ENCODE data around the gene DPF1.

Gene DPF1

GRCh38 chr19:38213469-38213868 is 10.6 kb downstream of the DPF1 start:
- peaks cover 32% of the 10 kb centered on the region for H3K27me3 Mint-ChIP-seq
- H3K9me3 Mint-ChIP-seq, result no peaks in the 10 kb centered on the region
- peaks cover 22% of the 10 kb centered on the region for H3K4me1 Mint-ChIP-seq
- H3K4me3 Mint-ChIP-seq, result no peak overlapping the region
- no peak overlapping the region for H3K27ac Mint-ChIP-seq
- no peaks in the 10 kb centered on the region for H3K36me3 Mint-ChIP-seq

GRCh38 chr19:38211766-38212165 is 12.3 kb downstream of the DPF1 start:
- no peak overlapping the region for H3K4me3 Mint-ChIP-seq
- H3K36me3 Mint-ChIP-seq, result peaks cover 2% of the 10 kb centered on the region
- H3K4me1 Mint-ChIP-seq, result peaks cover 22% of the 10 kb centered on the region
- no peak overlapping the region for H3K27ac Mint-ChIP-seq
- no peaks in the 10 kb centered on the region for H3K9me3 Mint-ChIP-seq
- peaks cover 27% of the 10 kb centered on the region for H3K27me3 Mint-ChIP-seq

GRCh38 chr19:38211151-38211591 is 12.9 kb downstream of the DPF1 start:
- peaks cover 27% of the 10 kb centered on the region for H3K27me3 Mint-ChIP-seq
- no peaks in the 10 kb centered on the region for H3K9me3 Mint-ChIP-seq
- H3K4me1 Mint-ChIP-seq, result peaks cover 22% of the 10 kb centered on the region
- H3K36me3 Mint-ChIP-seq, result peaks cover 4% of the 10 kb centered on the region
- no peak overlapping the region for H3K27ac Mint-ChIP-seq
- no peak overlapping the region for H3K4me3 Mint-ChIP-seq

GRCh38 chr19:38210458-38210987 is 13.5 kb downstream of the DPF1 start:
- H3K9me3 Mint-ChIP-seq, result no peaks in the 10 kb centered on the region
- H3K36me3 Mint-ChIP-seq, result peaks cover 4% of the 10 kb centered on the region
- H3K4me3 Mint-ChIP-seq, result no peak overlapping the region
- H3K27ac Mint-ChIP-seq, result no peak overlapping the region
- peaks cover 24% of the 10 kb centered on the region for H3K27me3 Mint-ChIP-seq
- peaks cover 22% of the 10 kb centered on the region for H3K4me1 Mint-ChIP-seq

- Mint-ChIP-seq H3K4me3 (no peak overlapping the region), H3K9me3 (no peaks in the 10 kb centered on the region), H3K27me3 (peaks cover 24% of the 10 kb centered on the region), H3K36me3 (peaks cover 5% of the 10 kb centered on the region), H3K4me1 (peaks cover 22% of the 10 kb centered on the region), H3K27ac (no peak overlapping the region)
Measured at GRCh38 chr19:38209671-38210457, 14.2 kb downstream of the DPF1 start.

- peaks cover 17% of the 10 kb centered on the region for H3K4me1 Mint-ChIP-seq
- H3K9me3 Mint-ChIP-seq, result no peaks in the 10 kb centered on the region
Measured at GRCh38 chr19:38209152-38209551, 14.9 kb downstream of the DPF1 start.

GRCh38 chr19:38208571-38208970 is 15.5 kb downstream of the DPF1 start:
- H3K4me1 Mint-ChIP-seq, result peaks cover 12% of the 10 kb centered on the region
- H3K27ac Mint-ChIP-seq, result no peak overlapping the region
- H3K27me3 Mint-ChIP-seq, result peaks cover 15% of the 10 kb centered on the region
- H3K36me3 Mint-ChIP-seq, result peaks cover 8% of the 10 kb centered on the region
- H3K9me3 Mint-ChIP-seq, result no peaks in the 10 kb centered on the region
- no peak overlapping the region for H3K4me3 Mint-ChIP-seq

More at GRCh38 chr19:38209152-38209551, 14.9 kb downstream of the DPF1 start:
- Mint-ChIP-seq H3K27me3 (peaks cover 20% of the 10 kb centered on the region), H3K36me3 (peaks cover 8% of the 10 kb centered on the region), H3K27ac (no peak overlapping the region), H3K4me3 (no peak overlapping the region)

- no peaks in the 10 kb centered on the region for H3K9me3 Mint-ChIP-seq
- peaks cover 12% of the 10 kb centered on the region for H3K36me3 Mint-ChIP-seq
- peaks cover 12% of the 10 kb centered on the region for H3K27me3 Mint-ChIP-seq
- H3K27ac Mint-ChIP-seq, result no peak overlapping the region
- H3K4me1 Mint-ChIP-seq, result peaks cover 12% of the 10 kb centered on the region
- H3K4me3 Mint-ChIP-seq, result no peak overlapping the region
Measured at GRCh38 chr19:38207543-38207942, 16.5 kb downstream of the DPF1 start.

GRCh38 chr19:38206928-38207327 is 17.1 kb downstream of the DPF1 start:
- peaks cover 12% of the 10 kb centered on the region for H3K4me1 Mint-ChIP-seq
- H3K4me3 Mint-ChIP-seq, result no peak overlapping the region
- peaks cover 12% of the 10 kb centered on the region for H3K27me3 Mint-ChIP-seq
- H3K27ac Mint-ChIP-seq, result no peak overlapping the region
- no peaks in the 10 kb centered on the region for H3K9me3 Mint-ChIP-seq
- H3K36me3 Mint-ChIP-seq, result peaks cover 12% of the 10 kb centered on the region

GRCh38 chr19:38206006-38206745 is 17.8 kb downstream of the DPF1 start:
- no peaks in the 10 kb centered on the region for H3K9me3 Mint-ChIP-seq
- no peak overlapping the region for H3K27ac Mint-ChIP-seq
- peaks cover 12% of the 10 kb centered on the region for H3K4me1 Mint-ChIP-seq
- H3K27me3 Mint-ChIP-seq, result peaks cover 12% of the 10 kb centered on the region
- H3K36me3 Mint-ChIP-seq, result peaks cover 17% of the 10 kb centered on the region
- H3K4me3 Mint-ChIP-seq, result no peak overlapping the region

GRCh38 chr19:38204728-38205127 is 19.3 kb downstream of the DPF1 start:
- Mint-ChIP-seq H3K27me3 (peaks cover 2% of the 10 kb centered on the region), H3K36me3 (peaks cover 17% of the 10 kb centered on the region), H3K4me3 (no peak overlapping the region), H3K9me3 (no peaks in the 10 kb centered on the region), H3K4me1 (peaks cover 1% of the 10 kb centered on the region), H3K27ac (no peak overlapping the region)

- Mint-ChIP-seq H3K27ac (no peak overlapping the region), H3K4me1 (no peaks in the 10 kb centered on the region), H3K27me3 (peaks cover 1% of the 10 kb centered on the region), H3K9me3 (no peaks in the 10 kb centered on the region), H3K4me3 (no peak overlapping the region), H3K36me3 (peaks cover 17% of the 10 kb centered on the region)
Measured at GRCh38 chr19:38204096-38204495, 19.9 kb downstream of the DPF1 start.

GRCh38 chr19:38203197-38203596 is 20.8 kb downstream of the DPF1 start:
- Mint-ChIP-seq H3K27ac (no peak overlapping the region), H3K9me3 (no peaks in the 10 kb centered on the region), H3K4me3 (no peak overlapping the region), H3K4me1 (no peaks in the 10 kb centered on the region), H3K27me3 (no peaks in the 10 kb centered on the region), H3K36me3 (peaks cover 17% of the 10 kb centered on the region)

GRCh38 chr19:38202504-38202903 is 21.5 kb downstream of the DPF1 start:
- no peaks in the 10 kb centered on the region for H3K4me1 Mint-ChIP-seq
- peaks cover 18% of the 10 kb centered on the region for H3K36me3 Mint-ChIP-seq
- no peaks in the 10 kb centered on the region for H3K9me3 Mint-ChIP-seq
- H3K27me3 Mint-ChIP-seq, result no peaks in the 10 kb centered on the region
- H3K27ac Mint-ChIP-seq, result no peak overlapping the region
- no peak overlapping the region for H3K4me3 Mint-ChIP-seq

GRCh38 chr19:38201731-38202130 is 22.3 kb downstream of the DPF1 start:
- no peaks in the 10 kb centered on the region for H3K27me3 Mint-ChIP-seq
- H3K27ac Mint-ChIP-seq, result no peak overlapping the region
- peaks cover 16% of the 10 kb centered on the region for H3K36me3 Mint-ChIP-seq

GRCh38 chr19:38199340-38199739 is 24.7 kb downstream of the DPF1 start:
- no peaks in the 10 kb centered on the region for H3K9me3 Mint-ChIP-seq
- H3K27ac Mint-ChIP-seq, result no peak overlapping the region
- no peaks in the 10 kb centered on the region for H3K27me3 Mint-ChIP-seq
- no peaks in the 10 kb centered on the region for H3K4me1 Mint-ChIP-seq
- peaks cover 18% of the 10 kb centered on the region for H3K36me3 Mint-ChIP-seq
- H3K4me3 Mint-ChIP-seq, result no peak overlapping the region

More at GRCh38 chr19:38201731-38202130, 22.3 kb downstream of the DPF1 start:
- Mint-ChIP-seq H3K9me3 (no peaks in the 10 kb centered on the region), H3K4me1 (no peaks in the 10 kb centered on the region), H3K4me3 (no peak overlapping the region)
